HUES48 (cell line): ENCODE measurements around the gene DMD.

ENCODE experiments used
- H3K27ac ChIP-seq: one replicate; pipeline ENCODE4 v1.7.0; 2013; ENCODE audit warnings: low read depth, low read length, inconsistent platforms
- H3K27me3 ChIP-seq: 2 replicates; pipeline ENCODE4 v1.6.1; 2013; ENCODE audit warnings: mild to moderate bottlenecking, low read length; ENCODE audit not compliant: control insufficient read depth, insufficient read depth
- H3K36me3 ChIP-seq: 2 replicates; pipeline ENCODE4 v1.6.1; 2013; ENCODE audit warnings: low read length; ENCODE audit not compliant: control insufficient read depth, insufficient read depth
- H3K4me1 ChIP-seq: 2 replicates; pipeline ENCODE4 v1.6.1; 2013; ENCODE audit warnings: mild to moderate bottlenecking, low read length; ENCODE audit not compliant: control insufficient read depth, insufficient read depth
- H3K4me3 ChIP-seq: 2 replicates; pipeline ENCODE4 v1.5.1; 2013; ENCODE audit warnings: mild to moderate bottlenecking, low read depth, low read length
- H3K9ac ChIP-seq: 2 replicates; pipeline ENCODE4 v1.6.1; 2013; ENCODE audit warnings: mild to moderate bottlenecking, low read depth, low read length, moderate library complexity
- H3K9me3 ChIP-seq: 2 replicates; pipeline ENCODE4 v1.6.1; 2013; ENCODE audit warnings: low read length; ENCODE audit not compliant: control insufficient read depth, insufficient read depth

DMD gene

GRCh38 chrX:31166832-31167231 is 2044.5 kb downstream of the DMD start:
- no peaks in the 10 kb centered on the region for H3K27me3 ChIP-seq
- no peaks in the 10 kb centered on the region for H3K9me3 ChIP-seq
- no peak overlapping the region for H3K9ac ChIP-seq
- H3K4me3 ChIP-seq, result no peak overlapping the region
- no peak overlapping the region for H3K27ac ChIP-seq
- 0 out of 2 replicates have a peak, but pooled peaks cover 6% of the 10 kb centered on the region for H3K4me1 ChIP-seq
- H3K36me3 ChIP-seq, result no peaks in the 10 kb centered on the region; the same call in none of the 2 replicates

- Histone ChIP-seq H3K4me1 (0 out of 2 replicates have a peak, but pooled peaks cover 6% of the 10 kb centered on the region), H3K4me3 (no peak overlapping the region), H3K27ac (no peak overlapping the region), H3K9ac (no peak overlapping the region), H3K27me3 (no peaks in the 10 kb centered on the region), H3K36me3 (no peaks in the 10 kb centered on the region; the same call in none of the 2 replicates), H3K9me3 (no peaks in the 10 kb centered on the region)
Measured at GRCh38 chrX:31166416-31166815, 2044.9 kb downstream of the DMD start.

GRCh38 chrX:31165241-31166035 is 2045.9 kb downstream of the DMD start:
- no peak overlapping the region for H3K27ac ChIP-seq
- H3K4me1 ChIP-seq, result 0 out of 2 replicates have a peak, but pooled peaks cover 6% of the 10 kb centered on the region
- no peak overlapping the region for H3K4me3 ChIP-seq
- no peaks in the 10 kb centered on the region for H3K9me3 ChIP-seq
- H3K36me3 ChIP-seq, result no peaks in the 10 kb centered on the region; the same call in none of the 2 replicates
- no peaks in the 10 kb centered on the region for H3K27me3 ChIP-seq
- no peak overlapping the region for H3K9ac ChIP-seq

- Histone ChIP-seq H3K9ac (no peak overlapping the region), H3K4me1 (no peaks in the 10 kb centered on the region), H3K36me3 (no peaks in the 10 kb centered on the region)
Measured at GRCh38 chrX:31154946-31155345, 2056.4 kb downstream of the DMD start.

GRCh38 chrX:31153475-31154047 is 2057.8 kb downstream of the DMD start:
- no peaks in the 10 kb centered on the region for H3K4me1 ChIP-seq
- H3K9me3 ChIP-seq, result no peaks in the 10 kb centered on the region
- no peak overlapping the region for H3K9ac ChIP-seq
- no peak overlapping the region for H3K27ac ChIP-seq
- no peaks in the 10 kb centered on the region for H3K27me3 ChIP-seq
- H3K36me3 ChIP-seq, result no peaks in the 10 kb centered on the region
- H3K4me3 ChIP-seq, result no peak overlapping the region

More at GRCh38 chrX:31154946-31155345, 2056.4 kb downstream of the DMD start:
- H3K27ac ChIP-seq, result no peak overlapping the region
- H3K27me3 ChIP-seq, result no peaks in the 10 kb centered on the region
- no peaks in the 10 kb centered on the region for H3K9me3 ChIP-seq
- H3K4me3 ChIP-seq, result no peak overlapping the region

GRCh38 chrX:31147175-31147574 is 2064.2 kb downstream of the DMD start:
- Histone ChIP-seq H3K9me3 (no peaks in the 10 kb centered on the region), H3K4me3 (no peak overlapping the region), H3K4me1 (no peaks in the 10 kb centered on the region), H3K27me3 (no peaks in the 10 kb centered on the region), H3K9ac (no peak overlapping the region), H3K36me3 (peaks cover 8% of the 10 kb centered on the region; the same call in 1 of the 2 replicates), H3K27ac (no peak overlapping the region)

GRCh38 chrX:31139961-31140360 is 2071.4 kb downstream of the DMD start:
- H3K36me3 ChIP-seq, result peaks cover 6% of the 10 kb centered on the region; the same call in 1 of the 2 replicates
- no peak overlapping the region for H3K27ac ChIP-seq
- H3K4me3 ChIP-seq, result no peak overlapping the region
- no peak overlapping the region for H3K9ac ChIP-seq
- H3K9me3 ChIP-seq, result no peaks in the 10 kb centered on the region
- no peaks in the 10 kb centered on the region for H3K27me3 ChIP-seq
- peaks cover 7% of the 10 kb centered on the region; the same call in 1 of the 2 replicates for H3K4me1 ChIP-seq

GRCh38 chrX:31138124-31138523 is 2073.2 kb downstream of the DMD start:
- no peak overlapping the region for H3K27ac ChIP-seq
- H3K9me3 ChIP-seq, result no peaks in the 10 kb centered on the region
- H3K36me3 ChIP-seq, result peaks cover 13% of the 10 kb centered on the region
- no peak overlapping the region for H3K4me3 ChIP-seq
- no peak overlapping the region for H3K9ac ChIP-seq
- H3K27me3 ChIP-seq, result no peaks in the 10 kb centered on the region
- H3K4me1 ChIP-seq, result peaks cover 7% of the 10 kb centered on the region; the same call in 1 of the 2 replicates

- no peak overlapping the region for H3K9ac ChIP-seq
- peaks cover 17% of the 10 kb centered on the region for H3K36me3 ChIP-seq
- H3K4me3 ChIP-seq, result no peak overlapping the region
- no peaks in the 10 kb centered on the region for H3K9me3 ChIP-seq
- no peak overlapping the region for H3K27ac ChIP-seq
- H3K27me3 ChIP-seq, result no peaks in the 10 kb centered on the region
- H3K4me1 ChIP-seq, result peaks cover 7% of the 10 kb centered on the region; the same call in 1 of the 2 replicates
Measured at GRCh38 chrX:31136144-31136611, 2075.2 kb downstream of the DMD start.

GRCh38 chrX:31132821-31133241 is 2078.5 kb downstream of the DMD start:
- H3K9ac ChIP-seq, result no peak overlapping the region
- peaks cover 7% of the 10 kb centered on the region; the same call in 1 of the 2 replicates for H3K4me1 ChIP-seq
- peaks cover 14% of the 10 kb centered on the region for H3K36me3 ChIP-seq
- no peaks in the 10 kb centered on the region for H3K9me3 ChIP-seq
- no peaks in the 10 kb centered on the region for H3K27me3 ChIP-seq
- H3K4me3 ChIP-seq, result no peak overlapping the region
- H3K27ac ChIP-seq, result no peak overlapping the region
